Left hindlimb (tissue), 1 donor: ENCODE data around the gene WNT9A.

Experiments
- DNase-seq: peaks from one replicate; pipeline ENCODE4 v3.0.0-alpha.2; 2018

The WNT9A gene

DNA sequence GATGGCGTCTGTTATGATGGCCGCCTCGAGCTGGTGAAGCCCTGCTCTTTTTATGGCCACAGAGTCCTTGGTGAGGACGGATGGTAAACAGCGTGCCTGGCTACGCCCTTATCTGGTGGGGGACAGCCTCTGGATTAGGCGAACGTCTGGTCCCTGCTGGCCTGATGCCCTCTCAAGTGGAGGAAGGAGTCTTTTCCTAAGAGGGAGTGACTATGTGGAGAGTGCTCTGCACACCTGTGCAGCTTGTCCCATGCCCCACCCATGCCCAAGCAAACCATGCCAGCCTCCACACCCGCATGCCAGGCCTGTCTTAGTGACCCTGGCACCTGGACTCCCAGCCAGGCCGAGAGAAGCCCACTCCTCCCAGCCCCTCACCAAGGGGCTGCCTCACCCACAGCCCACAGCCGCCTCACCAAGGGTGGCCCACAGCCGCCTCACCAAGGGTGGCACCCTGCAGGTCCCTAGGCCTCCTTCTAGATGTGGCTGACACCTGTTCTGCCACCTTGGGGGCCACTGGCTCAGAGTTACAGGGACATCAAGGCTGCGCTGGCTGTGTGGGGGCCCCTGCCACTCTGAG is 40.2 kb downstream of the WNT9A start:
- DNase-seq, result no peak

DNA sequence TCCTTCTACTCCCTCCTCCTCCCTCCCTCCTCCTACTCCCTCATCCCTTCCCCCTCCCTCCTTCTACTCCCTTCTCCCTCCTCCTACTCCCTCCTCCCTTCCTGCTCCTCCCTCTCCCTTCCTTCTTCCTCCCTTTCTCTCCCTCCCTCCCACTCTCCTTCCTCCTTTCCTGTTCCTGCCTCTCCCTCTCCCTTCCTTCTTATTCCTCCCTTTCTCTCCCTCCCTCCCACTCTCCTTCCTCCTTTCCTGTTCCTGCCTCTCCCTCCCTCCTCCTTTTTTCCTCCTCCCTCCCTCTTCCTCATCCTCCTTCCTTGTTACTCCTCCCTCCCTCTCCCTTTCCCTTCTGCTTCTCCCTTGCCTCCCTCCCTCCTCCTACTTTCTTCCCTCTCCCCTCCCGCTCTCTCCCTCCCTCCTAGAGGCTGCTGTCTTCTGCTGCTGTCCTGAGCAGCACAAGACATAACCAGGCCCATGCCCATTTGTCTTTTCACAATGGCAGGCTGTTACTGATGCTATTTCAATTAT is 41.1 kb downstream of the WNT9A start:
- DNase-seq, result no peak

DNA sequence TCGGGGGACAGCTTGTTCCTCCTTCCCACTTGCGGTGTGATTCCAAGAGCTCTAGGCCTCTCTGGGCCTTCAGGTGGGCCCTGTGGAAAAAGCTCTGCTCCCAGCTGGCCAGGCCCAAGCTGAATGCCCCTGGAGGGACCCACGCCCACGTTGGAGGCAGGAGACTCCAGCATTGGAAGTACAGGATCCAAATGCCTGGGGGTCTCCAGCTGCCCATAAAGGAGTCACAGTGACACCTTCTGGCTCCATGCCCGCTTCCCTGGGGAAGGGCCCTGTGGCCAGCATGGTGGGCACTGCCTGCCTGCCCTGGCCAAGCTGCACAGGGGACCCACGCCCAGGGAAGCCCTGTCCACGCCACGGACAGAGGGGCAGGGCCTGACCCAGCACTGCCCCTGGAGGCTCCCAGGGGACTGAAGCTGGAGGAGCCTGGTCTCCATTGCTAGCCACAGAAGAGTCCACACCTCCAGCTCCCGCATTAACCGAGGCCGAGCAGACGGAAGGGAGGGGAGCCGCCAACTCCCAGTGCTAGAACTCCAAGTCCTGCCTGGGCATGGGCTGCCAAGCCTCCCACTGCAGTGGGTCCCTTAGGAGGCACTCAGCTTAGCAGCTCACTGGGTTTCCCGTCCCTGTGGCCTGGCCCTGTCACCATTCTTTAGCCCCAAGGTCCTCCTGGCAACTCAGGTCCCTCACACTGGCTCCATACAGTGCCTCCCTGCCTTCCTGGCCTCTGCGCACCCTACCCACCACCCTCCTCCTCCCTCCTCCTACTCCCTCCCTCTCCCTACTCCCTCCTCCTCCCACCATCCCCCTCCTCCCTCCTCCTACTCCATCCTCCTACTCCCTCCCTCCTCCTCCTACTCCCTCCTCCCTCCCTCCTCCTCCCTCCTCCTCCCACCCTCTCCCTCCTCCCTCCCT is 41.9 kb downstream of the WNT9A start:
- DNase-seq, result no peak

DNA sequence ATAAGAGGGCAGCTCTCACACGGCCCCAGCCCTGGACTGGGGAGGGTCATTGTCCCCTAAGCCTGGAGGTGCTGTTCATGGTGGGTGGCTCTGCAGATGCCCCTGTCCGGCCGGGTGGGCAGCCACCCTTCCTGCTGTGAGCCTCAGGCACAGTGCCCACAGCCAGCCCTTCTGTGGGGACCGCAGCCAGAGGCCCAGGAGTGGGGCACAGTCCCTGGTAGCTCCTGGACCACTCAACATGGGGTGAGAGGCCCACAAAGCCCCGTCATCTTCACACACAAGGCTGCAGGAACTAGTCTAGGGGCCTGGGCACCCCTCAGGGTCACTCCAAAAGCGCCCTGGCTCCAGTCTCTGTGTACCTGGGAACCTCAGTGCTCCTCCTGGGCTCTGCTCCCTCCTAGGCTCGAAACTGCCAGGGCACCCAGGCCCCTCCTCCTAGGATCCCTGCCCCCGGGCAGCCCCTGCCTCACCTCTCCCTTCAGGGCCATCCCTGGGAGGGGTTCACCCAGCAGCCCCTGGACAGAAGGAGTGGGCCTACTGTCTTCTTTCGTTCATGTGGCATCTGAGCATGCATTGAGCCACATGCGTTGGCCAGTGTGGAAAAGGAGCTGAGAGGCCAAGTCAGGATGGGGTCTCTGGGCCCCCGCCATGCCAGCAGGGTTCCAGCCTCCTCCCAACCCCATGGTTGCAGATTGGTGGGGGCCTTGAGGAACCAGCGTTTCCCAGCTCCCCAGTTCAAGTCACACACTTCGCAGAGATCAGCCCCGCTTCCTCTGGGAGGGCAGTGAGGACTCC is 43.0 kb downstream of the WNT9A start:
- no peak for DNase-seq

DNA sequence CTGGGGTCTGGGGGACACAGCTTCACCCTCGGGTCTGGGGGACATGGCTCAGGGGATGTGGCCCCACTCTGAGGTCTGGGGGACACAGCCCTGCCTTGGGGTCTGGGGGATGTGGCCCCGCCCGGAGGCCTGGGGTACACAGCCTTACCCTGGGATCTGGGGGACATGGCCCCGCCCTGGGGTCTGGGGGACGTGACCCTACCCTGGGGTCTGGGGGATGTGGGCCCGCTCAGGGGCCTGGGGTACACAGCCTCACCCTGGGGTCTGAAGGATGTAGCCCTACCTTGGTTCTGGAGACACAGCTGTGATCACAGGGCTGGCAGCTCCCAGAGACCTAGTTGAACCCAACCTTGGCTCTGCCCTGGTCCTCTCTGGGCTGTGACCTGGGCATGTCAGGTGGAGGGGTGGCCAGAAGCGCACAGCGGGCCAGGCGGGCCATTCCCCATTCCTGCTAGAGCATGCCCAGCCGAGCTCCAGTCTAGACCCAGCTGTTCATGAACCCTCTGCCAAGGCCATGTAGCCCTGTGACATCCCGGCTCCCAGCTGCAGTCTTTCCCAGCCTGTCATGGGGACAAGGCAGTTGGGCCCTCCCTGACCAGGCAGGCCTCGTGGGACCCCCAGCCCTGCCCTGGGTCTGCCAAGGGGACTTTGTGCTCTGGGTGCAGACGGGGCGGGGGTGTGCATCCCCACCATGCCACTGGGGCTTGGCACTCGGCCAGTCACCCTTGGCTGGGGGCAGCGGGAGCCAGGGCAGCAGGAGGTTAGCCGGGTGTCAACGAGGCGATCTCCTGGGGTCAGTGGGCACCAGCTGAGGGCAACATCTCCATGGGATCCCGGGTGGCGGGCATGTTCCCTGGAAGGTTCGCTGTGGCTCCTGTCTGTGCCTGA is 43.9 kb downstream of the WNT9A start:
- no peak for DNase-seq

DNA sequence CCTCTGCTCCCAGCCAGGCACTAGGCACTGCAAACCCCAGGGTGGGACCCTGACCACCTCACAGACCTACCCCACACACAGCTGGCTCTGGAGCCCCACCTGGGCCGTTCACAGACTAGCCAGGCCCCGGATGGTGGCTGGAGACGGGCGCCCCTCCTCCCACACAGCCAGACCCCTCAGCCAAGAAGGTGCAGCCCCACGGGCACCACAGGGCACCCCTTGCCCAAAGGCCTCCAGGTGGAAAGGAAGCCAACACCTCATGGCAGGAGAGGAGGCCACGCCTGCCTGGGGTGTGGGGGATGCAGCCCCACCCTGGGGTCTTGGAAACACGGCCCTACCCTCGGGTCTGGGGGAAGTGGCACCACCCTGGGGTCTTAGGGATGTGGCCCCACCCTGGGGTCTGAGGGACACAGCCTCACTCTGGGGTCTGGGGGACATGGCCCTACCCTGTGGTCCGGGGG is 44.6 kb downstream of the WNT9A start:
- DNase-seq, result peak; percentile 32

DNA sequence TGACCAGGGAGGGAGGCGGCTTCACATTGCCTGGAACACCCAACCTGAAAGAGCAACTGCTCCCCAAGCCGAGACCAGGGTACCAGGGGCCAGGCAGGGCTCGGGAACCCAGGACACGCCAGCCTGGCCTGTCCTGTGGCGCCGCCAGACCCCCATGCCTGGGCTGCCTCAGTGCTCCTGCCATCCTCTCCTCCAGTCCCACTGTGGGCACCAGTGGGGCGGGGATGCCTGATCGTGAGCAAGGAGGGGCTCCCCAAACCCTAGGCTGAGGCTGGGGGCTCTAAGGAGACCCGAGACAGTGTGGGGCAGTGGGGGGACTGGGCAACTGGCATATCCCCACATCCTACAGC is 45.1 kb downstream of the WNT9A start:
- DNase-seq, result no peak

DNA sequence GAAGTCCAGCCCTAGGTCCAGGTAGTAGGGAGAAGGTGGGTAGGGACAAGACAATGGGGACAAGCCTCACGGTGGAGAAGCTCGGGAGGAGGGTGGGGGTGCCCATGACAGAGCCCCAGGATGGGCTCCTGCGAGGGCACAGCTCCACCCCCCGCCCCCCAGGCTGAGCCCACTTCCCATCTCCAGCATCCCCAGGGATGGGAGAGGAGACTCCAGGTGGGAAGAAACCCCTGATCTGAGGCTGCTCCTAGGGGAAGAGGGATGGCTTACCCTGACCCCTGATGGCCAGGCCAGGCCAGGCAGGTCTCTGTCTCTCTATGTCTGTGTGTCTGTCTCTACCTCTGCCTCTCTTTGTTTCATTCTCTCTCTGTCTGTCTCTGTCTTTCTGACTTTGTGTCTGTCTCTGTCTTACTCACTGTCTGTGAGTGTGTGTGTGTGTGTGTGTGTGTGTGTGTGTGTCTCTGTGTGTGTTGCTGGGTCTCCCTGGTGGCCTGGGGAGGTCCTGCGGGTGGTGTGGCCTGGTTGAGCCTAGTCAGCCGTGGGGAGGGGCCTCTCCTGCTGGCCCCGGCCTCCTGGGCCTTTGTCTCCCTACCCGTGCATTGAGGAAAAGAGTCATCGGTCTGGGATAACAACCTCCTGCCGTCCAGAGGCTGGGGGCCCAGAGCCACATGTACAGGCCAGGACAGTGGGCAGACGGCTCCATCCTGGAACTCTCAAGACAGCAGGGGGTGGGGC is 45.7 kb downstream of the WNT9A start:
- DNase-seq, result peak; percentile 40

DNA sequence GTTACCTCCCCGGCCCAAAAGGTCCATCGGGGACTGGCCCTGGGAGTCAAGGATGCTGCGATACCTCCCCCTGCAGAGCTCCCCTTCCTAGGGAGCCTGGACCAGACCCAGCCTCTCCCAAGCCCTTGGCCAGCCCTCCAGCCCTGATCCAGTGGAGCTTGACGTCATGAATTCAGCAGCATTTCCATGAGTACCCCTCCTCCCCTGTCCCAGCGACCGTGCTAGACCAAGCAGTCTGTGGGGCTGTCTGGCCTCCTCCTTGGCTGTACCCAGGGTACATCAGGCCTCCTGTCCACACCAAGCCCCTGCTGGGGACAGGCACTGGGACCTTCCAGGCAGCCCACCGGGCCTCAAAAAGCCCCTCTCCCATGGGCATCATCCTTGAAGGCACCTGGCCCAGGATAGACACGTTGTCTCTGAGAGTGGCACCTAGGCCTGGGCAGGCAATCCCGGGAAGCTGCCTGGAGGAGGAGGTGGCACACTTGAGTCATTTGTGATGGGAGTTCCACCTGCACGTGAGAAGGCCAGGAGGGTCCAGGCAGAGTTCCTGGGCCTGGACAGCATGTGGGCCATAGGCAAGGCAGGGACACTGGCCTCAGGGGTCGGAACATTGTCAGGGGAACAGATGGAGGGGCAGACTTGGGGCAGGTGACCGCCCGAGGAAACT is 46.4 kb downstream of the WNT9A start:
- peak; percentile 39 for DNase-seq

DNA sequence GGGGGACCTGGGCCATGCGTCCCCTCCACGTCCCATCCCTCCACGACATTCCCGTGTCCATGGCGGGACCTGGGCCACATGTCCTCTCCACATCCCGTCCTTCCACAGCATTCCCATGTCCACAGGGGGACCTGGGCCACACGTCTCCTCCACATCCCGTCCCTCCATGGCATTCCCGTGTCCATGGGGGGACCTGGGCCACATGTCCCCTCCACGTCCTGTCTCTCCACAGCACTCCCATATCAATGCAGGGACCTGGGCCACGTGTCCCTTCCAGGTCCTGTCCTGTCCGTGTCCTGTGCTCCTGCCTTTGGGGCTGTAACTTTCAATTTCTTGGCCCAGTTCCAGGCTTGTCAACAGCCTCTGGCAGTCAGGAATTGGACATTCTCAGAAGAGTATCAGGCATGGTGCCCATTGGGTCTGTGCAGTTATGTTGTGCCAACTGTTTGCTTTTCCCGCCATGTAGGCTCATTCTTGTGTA is 47.1 kb downstream of the WNT9A start:
- DNase-seq, result peak; percentile 25

DNA sequence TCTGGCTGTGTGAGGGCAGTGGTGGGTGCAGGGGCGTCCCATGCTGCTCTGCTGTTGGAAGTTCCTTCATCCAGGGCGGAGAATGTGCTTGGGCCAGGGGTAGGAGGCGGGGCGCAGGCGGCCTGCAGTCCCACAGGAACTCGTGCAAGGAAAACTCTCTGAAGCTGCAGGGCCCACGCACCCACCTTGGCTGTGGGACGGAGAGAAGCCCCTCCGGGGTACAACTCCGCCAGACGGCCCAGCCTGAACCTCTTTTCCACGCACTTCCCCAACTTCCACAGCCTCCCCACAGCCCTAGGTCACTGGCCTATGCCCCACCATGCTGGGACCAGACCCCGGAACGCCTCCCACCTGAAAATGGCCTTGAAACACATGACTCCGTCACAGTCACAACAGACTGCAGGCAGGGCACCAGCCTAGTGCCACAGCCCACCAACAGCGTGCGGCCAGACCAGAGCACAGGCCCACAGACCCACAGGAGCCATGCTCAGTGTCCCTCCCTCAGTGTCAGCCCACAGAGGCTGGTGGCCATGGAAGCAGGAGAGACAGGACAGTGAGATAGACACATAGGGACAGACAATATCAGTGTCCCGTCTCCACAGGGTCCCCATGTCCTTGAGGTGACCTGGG is 47.8 kb downstream of the WNT9A start:
- peak; percentile 27 for DNase-seq

DNA sequence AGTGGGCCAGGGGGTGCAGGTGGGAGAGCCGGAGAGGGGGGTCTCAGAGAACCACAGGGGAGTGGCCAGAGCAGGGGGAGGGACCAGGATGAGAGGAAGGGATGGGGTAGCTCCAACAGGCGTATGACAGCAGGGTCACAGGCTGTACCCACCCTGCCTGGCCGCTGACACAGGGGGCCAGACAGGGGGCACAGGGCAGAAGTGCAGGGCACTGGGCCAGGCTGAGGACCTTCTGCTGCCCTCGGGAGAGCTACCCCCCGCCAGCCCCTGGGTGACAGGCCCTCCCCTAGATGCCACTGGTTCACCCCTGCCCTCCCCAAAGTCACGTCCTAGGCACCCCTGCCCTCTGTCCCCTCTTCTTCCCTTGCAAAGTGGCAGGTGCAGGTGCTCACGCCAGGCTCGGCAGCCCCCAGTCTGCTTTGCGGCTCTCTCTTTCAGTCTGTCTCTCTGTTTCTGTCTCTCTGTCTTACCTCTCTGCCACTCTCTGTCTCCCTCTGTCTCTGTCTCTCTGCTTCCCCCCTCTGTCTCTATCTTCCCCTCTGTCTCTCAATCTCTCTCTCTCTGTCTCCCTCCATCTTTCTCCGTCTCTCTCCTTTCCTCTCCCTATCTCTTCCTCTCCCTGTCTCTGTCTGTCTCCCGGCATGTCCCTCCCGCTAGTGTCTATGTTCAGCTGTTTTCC is 48.5 kb downstream of the WNT9A start:
- peak; percentile 13 for DNase-seq

DNA sequence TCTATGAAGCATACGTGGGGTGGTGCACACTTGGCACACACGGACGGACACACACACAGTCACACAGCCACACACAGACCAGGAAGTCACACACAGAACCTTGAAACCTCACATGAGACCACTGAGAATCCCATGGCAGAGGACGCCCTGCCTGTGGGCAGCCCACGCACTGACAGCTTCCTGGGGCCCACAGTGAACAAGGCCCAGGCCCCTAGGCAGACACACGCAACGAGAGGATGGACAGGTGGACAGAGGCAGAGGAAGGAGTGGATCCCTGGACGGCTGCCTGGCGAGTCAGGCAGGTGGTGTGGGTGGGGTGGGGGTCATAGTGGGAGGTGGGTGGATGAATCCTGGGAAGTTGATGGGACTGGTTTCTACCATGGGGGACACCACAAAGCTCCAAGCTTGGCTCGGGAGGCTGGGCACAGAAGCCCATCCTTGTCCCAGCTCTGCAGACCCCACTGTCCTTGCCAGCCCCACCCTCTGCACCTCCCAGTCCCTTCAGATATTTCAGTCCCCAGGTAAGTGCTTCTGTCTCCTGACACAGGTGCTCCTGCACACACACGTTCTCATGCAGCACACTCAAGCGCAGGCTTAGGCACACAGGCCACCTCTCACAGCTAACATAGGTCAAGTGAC is 49.1 kb downstream of the WNT9A start:
- peak; percentile 19 for DNase-seq

DNA sequence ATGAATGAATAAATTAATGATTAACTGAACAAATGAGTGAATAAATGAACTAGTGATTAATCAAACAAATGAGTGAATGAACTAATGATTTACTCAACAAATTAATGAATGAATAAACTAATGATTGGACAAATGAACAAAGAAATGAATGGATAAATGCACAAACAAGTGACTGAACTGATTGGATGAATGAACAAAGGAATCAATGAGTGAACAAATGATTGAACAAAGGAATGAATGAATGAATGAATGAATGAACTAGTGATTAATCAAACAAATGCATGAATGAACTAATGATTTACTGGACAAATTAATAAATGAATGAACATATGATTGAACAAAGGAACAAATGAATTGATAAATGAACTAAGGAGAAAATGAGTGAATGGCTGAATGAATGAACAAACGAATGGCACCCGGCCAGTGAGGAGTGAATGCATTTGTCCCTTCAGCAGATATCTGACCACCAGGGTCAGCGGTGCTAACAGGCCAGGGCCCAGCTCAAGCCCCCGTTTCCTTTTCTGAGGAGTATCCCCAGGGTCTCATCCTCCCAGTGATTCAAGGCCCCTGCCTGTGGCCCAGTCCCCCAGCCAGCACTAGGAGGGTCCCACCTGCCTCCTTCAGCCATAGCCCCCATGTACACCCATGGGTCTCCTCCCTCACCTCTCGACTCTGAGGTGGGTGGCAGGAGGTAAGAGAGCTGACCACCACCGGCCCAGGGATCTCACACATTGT is 49.9 kb downstream of the WNT9A start:
- DNase-seq, result peak; percentile 15

DNA sequence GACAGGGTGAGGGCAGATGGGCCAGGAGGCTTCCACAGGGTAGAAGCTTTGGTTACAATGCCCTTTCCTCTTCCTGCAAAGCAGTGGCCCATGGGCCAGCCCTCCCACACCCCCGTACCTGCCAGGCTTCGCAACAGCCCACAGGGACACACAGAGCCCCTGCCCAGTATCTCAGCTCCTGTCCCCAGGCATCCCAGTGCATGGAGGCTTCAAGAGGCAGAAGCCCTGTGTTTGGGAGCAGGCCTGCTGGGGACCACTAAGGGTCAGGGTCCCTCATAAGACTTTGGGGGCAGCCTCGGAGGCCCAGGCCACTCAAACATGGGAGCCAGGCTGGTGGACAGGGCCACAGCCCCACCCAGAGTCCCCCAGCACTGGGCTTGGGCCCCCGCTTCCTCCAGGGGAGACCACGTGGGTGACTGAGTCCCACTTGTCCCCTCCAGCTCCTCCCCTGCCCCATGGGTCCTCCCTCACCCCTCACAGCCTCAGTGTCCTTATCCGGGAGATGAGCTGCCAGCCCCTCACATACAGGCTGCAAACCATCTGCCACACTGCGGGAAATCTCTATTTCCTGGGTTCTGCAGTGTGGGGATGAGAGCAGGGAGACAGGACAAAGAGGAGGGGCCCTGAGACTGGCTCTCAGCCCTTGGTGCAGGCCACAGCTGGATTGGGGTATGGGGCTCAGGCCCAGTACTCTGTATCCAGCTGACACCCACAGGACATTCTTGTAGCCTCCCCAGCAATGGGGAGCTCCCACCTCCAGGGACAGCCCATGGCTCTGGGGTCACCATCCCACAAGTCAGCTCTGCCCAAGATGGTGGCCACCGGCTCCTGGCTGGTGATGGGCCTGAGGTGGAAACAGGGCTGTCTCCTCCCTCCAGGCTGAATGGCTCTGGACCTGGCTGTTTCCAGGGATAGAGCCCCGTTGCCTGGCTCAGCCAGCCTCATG is 50.7 kb downstream of the WNT9A start:
- DNase-seq, result peak; percentile 22

DNA sequence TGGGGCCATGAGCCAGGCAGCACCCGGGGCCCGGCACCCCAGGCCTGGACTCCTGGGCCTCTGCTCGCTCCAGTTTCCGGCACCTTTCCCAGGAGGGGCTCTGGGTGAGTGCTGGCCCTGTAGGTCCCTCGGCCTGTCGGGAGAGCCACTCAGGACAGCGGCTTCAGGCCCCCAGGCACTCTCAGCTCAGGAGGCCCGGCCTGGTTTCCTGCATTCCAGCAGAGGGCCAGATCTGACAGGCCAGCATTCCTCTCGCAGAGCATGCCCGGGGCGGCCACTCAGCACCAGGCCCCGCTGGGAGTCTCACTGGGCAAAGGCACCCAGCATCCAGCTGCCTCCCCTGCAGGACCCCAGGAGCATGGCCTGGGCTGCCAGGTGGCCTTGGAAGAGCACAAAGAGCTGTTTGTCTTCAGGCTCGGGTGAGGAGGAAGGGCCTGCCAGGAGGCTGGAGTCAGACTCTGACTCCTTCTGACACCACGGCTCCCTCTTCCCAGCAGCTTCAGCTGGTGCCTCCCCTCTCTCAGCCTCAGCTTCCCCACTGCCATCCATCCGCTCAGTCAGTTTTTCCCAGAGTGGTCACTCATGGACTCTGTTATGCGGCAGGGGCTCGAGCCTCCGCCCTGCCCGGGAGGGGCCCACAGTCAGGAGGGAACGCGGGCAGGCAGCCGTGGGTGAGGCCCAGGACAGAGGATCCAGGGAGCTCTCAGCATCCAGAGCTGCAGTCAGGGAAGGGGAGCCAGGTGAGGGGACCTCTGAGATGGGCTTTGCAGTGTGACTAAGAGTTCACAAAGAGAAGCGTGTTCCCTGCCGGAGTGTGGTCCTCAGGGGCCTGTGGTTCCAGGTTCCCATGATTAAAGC is 51.7 kb downstream of the WNT9A start:
- DNase-seq, result peak; percentile 50
